GM12878 (cell line): ENCODE results near the gene TBL3. TPM values are rescaled to one million over a fixed set of nuclear protein-coding genes. Genes with fewer than 3 reads are reported as not detected.

Source experiments
- ATAC-seq: fragments of 200-7000 bp; cut with Tn5 transposase; 3 replicates; pipeline ENCODE4 v1.9.1; 2020; ENCODE audit warnings: mild to moderate bottlenecking, moderate library complexity
- BruUV-seq: library from RNA; stranded (reverse); fragments of 400-500 nt; replicated peaks from 2 replicates; lab custom pipeline; 2021; lab: Mats Ljungman, UMichigan
- CTCF ChIA-PET: fragments of 300-600 bp; sonication (Branson Sonifier 250); formaldehyde crosslinking; extraction: SDS; loops from one replicate; lab custom pipeline; 2021; ENCODE audit warnings: inconsistent platforms; lab: Yijun Ruan, JAX
- POLR2A ChIA-PET: fragments of 350-600 bp; formaldehyde crosslinking; extraction: SDS; loops from one replicate; lab custom pipeline; 2021; ENCODE audit warnings: inconsistent platforms; lab: Charles Lee
- RAD21 ChIA-PET: fragments of 300-600 bp; sonication (Branson Sonifier 250); formaldehyde crosslinking; loops from one replicate; lab custom pipeline; 2023; ENCODE audit warnings: antibody characterized with exemption; ENCODE audit not compliant: unreplicated experiment; lab: Charles Lee
- SMC1A ChIA-PET: fragments of 300-600 bp; sonication (Branson Sonifier 250); formaldehyde crosslinking; loops from one replicate; lab custom pipeline; 2023; ENCODE audit not compliant: unreplicated experiment, uncharacterized antibody; lab: Charles Lee
- DNase-seq: peaks from one replicate; pipeline ENCODE4 v3.0.0-alpha.2; 2011; ENCODE audit warnings: low read depth, low spot score
- FAIRE-seq: peaks from 3 replicates; lab custom pipeline; 2011; peaks lifted over from hg19 to GRCh38; lab: Jason Lieb, UNC
- H2AFZ ChIP-seq: 2 replicates; pipeline ENCODE4 v1.6.0; 2011; ENCODE audit warnings: low read depth, low read length, control low read depth; ENCODE audit not compliant: control insufficient read depth
- H3K27ac ChIP-seq: 2 replicates; pipeline ENCODE4 v1.5.1; 2011; ENCODE audit warnings: control low read depth; ENCODE audit not compliant: control insufficient read depth, insufficient read depth
- H3K27me3 ChIP-seq, 2 experiments: replicated peaks in 1 of 2; 2 replicates each; pipeline versions ENCODE4 v1.6.0 to v1.6.1; 2011; ENCODE audit warnings: low read length in 1 of 2; ENCODE audit not compliant: control insufficient read depth in 2 of 2, insufficient read depth in 2 of 2
- H3K36me3 ChIP-seq, 2 experiments: 2 replicates each; pipeline ENCODE4 v1.5.1; 2011; ENCODE audit warnings: low read length in 1 of 2; ENCODE audit not compliant: control insufficient read depth in 2 of 2, insufficient read depth in 2 of 2
- H3K4me1 ChIP-seq: 2 replicates; pipeline ENCODE4 v1.6.1; 2011; ENCODE audit warnings: mild to moderate bottlenecking, low read length, moderate library complexity, mixed read lengths; ENCODE audit not compliant: control insufficient read depth, insufficient read depth
- H3K4me2 ChIP-seq: 2 replicates; pipeline ENCODE4 v1.6.0; 2011; ENCODE audit warnings: control low read depth; ENCODE audit not compliant: control insufficient read depth, insufficient read depth
- H3K4me3 ChIP-seq: fragments of 200-600 bp; sonication (generic); 2 replicates; pipeline ENCODE4 v1.5.1; 2016
- H3K79me2 ChIP-seq: 2 replicates; pipeline ENCODE4 v1.6.0; 2011; ENCODE audit warnings: low read length; ENCODE audit not compliant: control insufficient read depth, insufficient read depth
- H3K9ac ChIP-seq: 2 replicates; pipeline ENCODE4 v1.8.0; 2011; ENCODE audit warnings: low read length, control low read depth, mixed read lengths; ENCODE audit not compliant: control insufficient read depth, insufficient read depth
- H3K9me3 ChIP-seq: replicated peaks from 3 replicates; pipeline ENCODE4 v1.5.1; 2011; ENCODE audit warnings: mild to moderate bottlenecking, low read length; ENCODE audit not compliant: control insufficient read depth, insufficient read depth
- H4K20me1 ChIP-seq: 2 replicates; pipeline ENCODE4 v1.6.0; 2011; ENCODE audit not compliant: control insufficient read depth, insufficient read depth
- BACH1 ChIP-seq: fragments of 450-650 bp; IDR thresholded peaks from 2 replicates; pipeline ENCODE4 v1.6.1; 2017; ENCODE audit warnings: mild to moderate bottlenecking, borderline replicate concordance
- DPF2 ChIP-seq: fragments of 450-650 bp; IDR thresholded peaks from 2 replicates; pipeline ENCODE4 v1.6.1; 2017; ENCODE audit warnings: mild to moderate bottlenecking
- EED ChIP-seq: sonication (generic); IDR thresholded peaks from 2 replicates; pipeline ENCODE4 v1.6.1; 2016; ENCODE audit warnings: antibody characterized with exemption, low read depth
- EGR1 ChIP-seq, 2 experiments: IDR thresholded peaks; 1 replicate in 1 of 2; 2 replicates in 1 of 2; pipeline ENCODE4 v1.6.1; 2011 to 2012; ENCODE audit warnings: low read depth in 2 of 2, low read length in 2 of 2, borderline replicate concordance in 1 of 2, mild to moderate bottlenecking in 1 of 2, moderate library complexity in 1 of 2
- HCFC1 ChIP-seq: fragments of 150-350 bp; IDR thresholded peaks from 2 replicates; pipeline ENCODE4 v1.6.1; 2014; ENCODE audit warnings: low read length
- IKZF1 ChIP-seq: fragments of 450-650 bp; conservative IDR thresholded peaks from 2 replicates; pipeline ENCODE4 v1.6.1; 2017; ENCODE audit warnings: antibody characterized with exemption, mild to moderate bottlenecking
- NFYB ChIP-seq: IDR thresholded peaks from 2 replicates; pipeline ENCODE4 v1.6.1; 2011; ENCODE audit warnings: low read depth, mild to moderate bottlenecking, low read length, improper control_type of control experiment, moderate library complexity; ENCODE audit not compliant: insufficient read depth
- SUZ12 ChIP-seq: fragments of 200-600 bp; sonication (generic); IDR thresholded peaks from one replicate; pipeline ENCODE4 v1.6.1; 2018; ENCODE audit warnings: antibody characterized with exemption, mild to moderate bottlenecking; ENCODE audit not compliant: unreplicated experiment
- WRNIP1 ChIP-seq: IDR thresholded peaks from 2 replicates; pipeline ENCODE4 v1.6.1; 2011; ENCODE audit warnings: low read depth, low read length, improper control_type of control experiment, borderline replicate concordance
- WGBS: methylation state at CpG from one replicate; pipeline ENCODE4 v1.1.6; 2016; ENCODE audit warnings: low lambda C conversion rate; ENCODE audit not compliant: insufficient replicate concordance, insufficient coverage; ENCODE audit errors: missing lambda C conversion rate; 5-methylcytosine and 5-hydroxymethylcytosine counted together
- in situ Hi-C: fragments of 300-500 bp; cut with MboI; formaldehyde crosslinking; loops from 9 replicates; pipeline ENCODE4 v1.14.3; 2018; ENCODE audit warnings: mixed read lengths
- intact Hi-C: fragments of 100-400 bp; cut with micrococcal nuclease; formaldehyde crosslinking; loops from one replicate; pipeline ENCODE4 v1.14.2; 2022; ENCODE audit not compliant: unreplicated experiment
- polyA plus RNA-seq, 11 experiments: library from polyadenylated mRNA; depleted of rRNA in 4 of 11; unstranded in 6 of 11; stranded (reverse) in 5 of 11; fragments of >200 nt; fragmentation: Nextera tagmentation in 4 of 11; fragmentation: Illumina TruSeq in 1 of 11; extraction: Ambion mirVana in 4 of 11; extraction: Trizol in 1 of 11; gene quantifications; 1 replicate in 1 of 11; 2 replicates in 10 of 11; pipeline versions ENCODE4 v1.2.1 to v1.2.3, GENCODE V29; 2011 to 2016; ENCODE audit warnings: inconsistent platforms in 2 of 11, missing spikeins in 2 of 11, low read depth in 1 of 11
- total RNA-seq, 4 experiments: library from RNA; depleted of rRNA in 3 of 4; stranded (reverse); fragments of >200 nt in 3 of 4; fragmentation: Illumina TruSeq in 1 of 4; extraction: Trizol in 1 of 4; gene quantifications; 2 replicates each; pipeline versions ENCODE4 v1.2.1 to v1.2.3, GENCODE V29; 2013 to 2021
- TF ChIP-seq, protein P1 (sequence below): fragments of 450-650 bp; IDR thresholded peaks from 2 replicates; pipeline ENCODE4 v1.6.1; 2016; ENCODE audit warnings: mild to moderate bottlenecking
- TF ChIP-seq, protein P2 (sequence below): IDR thresholded peaks from 2 replicates; pipeline ENCODE4 v1.6.1; 2011; ENCODE audit warnings: borderline replicate concordance, low read depth, mild to moderate bottlenecking, moderate library complexity, low read length; ENCODE audit not compliant: insufficient read depth, poor library complexity, severe bottlenecking
- TF ChIP-seq, protein P3 (sequence below): fragments of 450-650 bp; IDR thresholded peaks from 2 replicates; pipeline ENCODE4 v1.6.1; 2018; ENCODE audit warnings: mild to moderate bottlenecking, low read depth, moderate library complexity; ENCODE audit not compliant: partially characterized antibody
- TF ChIP-seq, protein P4 (sequence below): IDR thresholded peaks from 2 replicates; pipeline ENCODE4 v1.6.1; 2012; ENCODE audit warnings: low read depth, low read length, improper control_type of control experiment

TBL3 gene
- total and polyA plus RNA-seq, 10 of the 15 experiments (the other 5 are each of a cell fraction or from before 2014, with no cell fraction given): 1.2 to 101 (median 34.2) TPM

DNA sequence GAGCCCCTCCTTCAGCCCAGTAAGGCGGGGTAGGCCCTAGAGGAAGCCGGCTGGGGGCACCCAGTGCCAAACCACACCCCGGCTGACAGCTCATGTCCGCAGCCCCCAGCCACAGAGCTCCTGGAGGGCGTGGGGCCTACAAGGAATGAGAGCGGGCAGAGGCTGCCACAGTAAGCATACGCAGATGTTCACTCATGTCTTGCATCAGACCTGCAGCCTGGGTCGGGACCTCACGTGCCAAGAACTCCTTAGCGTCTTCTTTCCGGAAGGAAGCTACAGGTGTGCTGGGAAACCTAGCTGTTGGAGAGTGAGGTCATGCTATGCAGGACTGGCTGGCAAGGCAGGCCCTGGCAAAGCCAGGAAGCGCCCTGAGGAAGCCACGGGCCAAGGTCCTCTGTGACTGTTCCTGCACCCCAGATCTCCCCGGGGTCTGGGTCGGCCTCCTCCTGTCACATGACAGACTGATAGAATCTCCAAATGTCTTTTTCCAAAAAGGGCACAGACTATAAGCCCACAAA lies 36.2 kb downstream of the TBL3 start (continued):
- TF ChIP-seq, protein P1, sequence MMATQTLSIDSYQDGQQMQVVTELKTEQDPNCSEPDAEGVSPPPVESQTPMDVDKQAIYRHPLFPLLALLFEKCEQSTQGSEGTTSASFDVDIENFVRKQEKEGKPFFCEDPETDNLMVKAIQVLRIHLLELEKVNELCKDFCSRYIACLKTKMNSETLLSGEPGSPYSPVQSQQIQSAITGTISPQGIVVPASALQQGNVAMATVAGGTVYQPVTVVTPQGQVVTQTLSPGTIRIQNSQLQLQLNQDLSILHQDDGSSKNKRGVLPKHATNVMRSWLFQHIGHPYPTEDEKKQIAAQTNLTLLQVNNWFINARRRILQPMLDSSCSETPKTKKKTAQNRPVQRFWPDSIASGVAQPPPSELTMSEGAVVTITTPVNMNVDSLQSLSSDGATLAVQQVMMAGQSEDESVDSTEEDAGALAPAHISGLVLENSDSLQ: 0 out of 2 replicates have a peak, but pooled peaks have one; percentile 6
- TF ChIP-seq, protein P2, sequence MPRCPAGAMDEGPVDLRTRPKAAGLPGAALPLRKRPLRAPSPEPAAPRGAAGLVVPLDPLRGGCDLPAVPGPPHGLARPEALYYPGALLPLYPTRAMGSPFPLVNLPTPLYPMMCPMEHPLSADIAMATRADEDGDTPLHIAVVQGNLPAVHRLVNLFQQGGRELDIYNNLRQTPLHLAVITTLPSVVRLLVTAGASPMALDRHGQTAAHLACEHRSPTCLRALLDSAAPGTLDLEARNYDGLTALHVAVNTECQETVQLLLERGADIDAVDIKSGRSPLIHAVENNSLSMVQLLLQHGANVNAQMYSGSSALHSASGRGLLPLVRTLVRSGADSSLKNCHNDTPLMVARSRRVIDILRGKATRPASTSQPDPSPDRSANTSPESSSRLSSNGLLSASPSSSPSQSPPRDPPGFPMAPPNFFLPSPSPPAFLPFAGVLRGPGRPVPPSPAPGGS: no peak
- 0 out of 2 replicates have a peak, but pooled peaks have one; percentile 21 for TF ChIP-seq DPF2

DNA sequence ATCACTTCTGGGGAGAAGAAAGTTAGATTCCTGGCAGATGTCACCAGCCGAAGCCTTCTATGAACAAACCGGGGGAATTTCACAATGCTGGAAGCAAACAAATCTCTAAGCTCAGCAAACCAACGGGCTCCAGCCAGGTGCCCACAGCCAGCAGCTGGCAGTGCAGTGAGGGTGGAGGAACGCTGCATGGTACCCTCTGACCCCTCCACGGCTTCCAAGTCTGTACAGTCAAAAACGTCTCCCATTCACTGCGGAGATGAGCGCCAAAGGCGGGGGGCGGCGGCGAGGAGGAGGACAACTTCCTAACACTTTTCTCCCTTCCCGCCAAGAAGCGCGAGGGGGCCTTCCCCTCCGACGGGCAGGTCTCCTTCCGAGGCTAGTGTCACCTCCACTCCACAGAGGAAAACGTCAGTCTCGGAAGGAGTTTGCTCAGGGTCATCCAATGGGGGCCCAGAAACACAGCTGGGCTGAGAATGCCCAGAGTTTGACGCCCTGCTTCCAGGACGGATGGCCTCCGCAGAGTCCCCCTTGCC lies 36.8 kb downstream of the TBL3 start:
- ChIA-PET RAD21 (interaction anchor here (1.3 kb wide), 1 partner anchor 18 kb away, joined by 3 read pairs; no protein-coding TSS in a partner anchor), SMC1A (interaction anchor here (1.1 to 1.9 kb wide), 3 partner anchors 27 to 147 kb away, joined by 3 to 5 read pairs (median 3); partner anchors contain the start of genes NOXO1, NTHL1, TRAF7 and TSC2), CTCF (interaction anchor here (1.3 to 1.4 kb wide), 3 partner anchors 8 to 132 kb away, joined by 3 to 8 read pairs (median 3); no protein-coding TSS in a partner anchor), POLR2A (interaction anchor here (0.6 to 2.2 kb wide), 5 partner anchors 12 to 526 kb away, joined by 3 to 14 read pairs (median 7); partner anchors contain the start of gene TRAF7)
- Histone ChIP-seq H3K4me1 (peaks cover 22% of the 10 kb centered on the region), H3K4me2 (peak overlapping the region; percentile 98), H3K36me3 (peaks cover 0 to 3% of the 10 kb centered on the region in 2 experiments; a peak in 1 of 4 replicates), H3K27ac (peak overlapping the region; percentile 89), H2AFZ (no peak overlapping the region), H3K27me3 (no peaks in the 10 kb centered on the region), H3K9ac (peak overlapping the region; percentile 92), H3K79me2 (peaks cover 67% of the 10 kb centered on the region), H3K4me3 (peak overlapping the region; percentile 100), H4K20me1 (peaks cover under 1% of the 10 kb centered on the region; the same call in 1 of the 2 replicates), H3K9me3 (no peaks in the 10 kb centered on the region)
- ATAC-seq: peak; percentile 5
- BruUV-seq: no TSS peak
- in situ Hi-C loops: no loop called here
- under 1% methylated on average over 20 of the region's 23 CpGs for WGBS
- FAIRE-seq: no peak
- DNase-seq: no peak
- intact Hi-C loops: loop anchor here (5.0 kb wide), 1 partner anchor 144 kb away; no protein-coding TSS in a partner anchor
- no peak for TF ChIP-seq HCFC1
- TF ChIP-seq WRNIP1: no peak
- no peak for TF ChIP-seq SUZ12
- TF ChIP-seq IKZF1: 0 out of 2 replicates have a peak, but pooled peaks have one; percentile 37
- TF ChIP-seq EGR1 (IDR thresholded peaks at IDR 0.05; ENCODE audit: borderline replicate concordance in 1 of 2, low read depth in 2 of 2, low read length in 2 of 2): 0 out of 3 replicates have a peak, but pooled peaks of 1 of the 2 experiments have one; percentile 26
- TF ChIP-seq BACH1: no peak
- no peak for TF ChIP-seq NFYB
- TF ChIP-seq, protein P3, sequence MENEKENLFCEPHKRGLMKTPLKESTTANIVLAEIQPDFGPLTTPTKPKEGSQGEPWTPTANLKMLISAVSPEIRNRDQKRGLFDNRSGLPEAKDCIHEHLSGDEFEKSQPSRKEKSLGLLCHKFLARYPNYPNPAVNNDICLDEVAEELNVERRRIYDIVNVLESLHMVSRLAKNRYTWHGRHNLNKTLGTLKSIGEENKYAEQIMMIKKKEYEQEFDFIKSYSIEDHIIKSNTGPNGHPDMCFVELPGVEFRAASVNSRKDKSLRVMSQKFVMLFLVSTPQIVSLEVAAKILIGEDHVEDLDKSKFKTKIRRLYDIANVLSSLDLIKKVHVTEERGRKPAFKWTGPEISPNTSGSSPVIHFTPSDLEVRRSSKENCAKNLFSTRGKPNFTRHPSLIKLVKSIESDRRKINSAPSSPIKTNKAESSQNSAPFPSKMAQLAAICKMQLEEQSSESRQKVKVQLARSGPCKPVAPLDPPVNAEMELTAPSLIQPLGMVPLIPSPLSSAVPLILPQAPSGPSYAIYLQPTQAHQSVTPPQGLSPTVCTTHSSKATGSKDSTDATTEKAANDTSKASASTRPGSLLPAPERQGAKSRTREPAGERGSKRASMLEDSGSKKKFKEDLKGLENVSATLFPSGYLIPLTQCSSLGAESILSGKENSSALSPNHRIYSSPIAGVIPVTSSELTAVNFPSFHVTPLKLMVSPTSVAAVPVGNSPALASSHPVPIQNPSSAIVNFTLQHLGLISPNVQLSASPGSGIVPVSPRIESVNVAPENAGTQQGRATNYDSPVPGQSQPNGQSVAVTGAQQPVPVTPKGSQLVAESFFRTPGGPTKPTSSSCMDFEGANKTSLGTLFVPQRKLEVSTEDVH: no peak
- TF ChIP-seq, protein P4, sequence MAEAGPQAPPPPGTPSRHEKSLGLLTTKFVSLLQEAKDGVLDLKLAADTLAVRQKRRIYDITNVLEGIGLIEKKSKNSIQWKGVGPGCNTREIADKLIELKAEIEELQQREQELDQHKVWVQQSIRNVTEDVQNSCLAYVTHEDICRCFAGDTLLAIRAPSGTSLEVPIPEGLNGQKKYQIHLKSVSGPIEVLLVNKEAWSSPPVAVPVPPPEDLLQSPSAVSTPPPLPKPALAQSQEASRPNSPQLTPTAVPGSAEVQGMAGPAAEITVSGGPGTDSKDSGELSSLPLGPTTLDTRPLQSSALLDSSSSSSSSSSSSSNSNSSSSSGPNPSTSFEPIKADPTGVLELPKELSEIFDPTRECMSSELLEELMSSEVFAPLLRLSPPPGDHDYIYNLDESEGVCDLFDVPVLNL: peak; percentile 48; the same call in 1 of the 2 replicates
- 0 out of 2 replicates have a peak, but pooled peaks have one; percentile 13 for TF ChIP-seq EED
